Fibroblast of lung (primary cell): Measurements from ENCODE around the gene TLR8.

ENCODE experiments used
- CTCF ChIP-seq, 2 donors: IDR thresholded peaks in 1 of 2; conservative IDR thresholded peaks in 1 of 2; 1 replicate in 1 of 2; 2 replicates in 1 of 2; pipeline ENCODE4 v1.5.1; 2011 to 2012; ENCODE audit warnings: low read length in 2 of 2, control low read depth in 1 of 2, inconsistent platforms in 1 of 2, low read depth in 1 of 2, mild to moderate bottlenecking in 1 of 2
- EZH2 ChIP-seq: IDR thresholded peaks from 2 replicates; pipeline ENCODE4 v1.5.1; 2012; ENCODE audit warnings: low read length, control low read depth, mild to moderate bottlenecking; ENCODE audit errors: missing control alignments

- TF ChIP-seq CTCF (conservative IDR thresholded peaks at IDR 0.05 in 1 of 2, IDR thresholded peaks at IDR 0.05 in 1 of 2; ENCODE audit: low read depth in 1 of 2, low read length in 2 of 2) (no peak), EZH2 (no peak)
Measured at GRCh38 chrX:12906046-12906761, at the start of gene TLR8.
